Parathyroid adenoma (tissue), 2 donors: ENCODE data around the gene ANKRD18B.

Experiments
- H2AFZ ChIP-seq: fragments of 300-600 bp; sonication (generic); one replicate; pipeline ENCODE4 v1.7.0; 2017; ENCODE audit warnings: antibody characterized with exemption, mild to moderate bottlenecking
- H3K27ac ChIP-seq: fragments of 300-600 bp; sonication (generic); one replicate; pipeline ENCODE4 v1.7.0; 2017
- H3K27me3 ChIP-seq: fragments of 300-600 bp; sonication (generic); one replicate; pipeline ENCODE4 v1.7.0; 2017; ENCODE audit warnings: low read length; ENCODE audit not compliant: control insufficient read depth, insufficient read depth
- H3K36me3 ChIP-seq: fragments of 300-600 bp; sonication (generic); one replicate; pipeline ENCODE4 v1.7.0; 2017; ENCODE audit warnings: low read length; ENCODE audit not compliant: control insufficient read depth, insufficient read depth
- H3K4me1 ChIP-seq: fragments of 300-600 bp; sonication (generic); one replicate; pipeline ENCODE4 v1.7.0; 2017; ENCODE audit warnings: control low read depth
- H3K4me2 ChIP-seq: fragments of 300-600 bp; sonication (generic); one replicate; pipeline ENCODE4 v1.7.0; 2017; ENCODE audit warnings: low read length
- H3K4me3 ChIP-seq: fragments of 300-600 bp; sonication (generic); one replicate; pipeline ENCODE4 v1.7.0; 2017; ENCODE audit warnings: low read depth, low read length
- H3K79me2 ChIP-seq: fragments of 300-600 bp; sonication (generic); one replicate; pipeline ENCODE4 v1.7.0; 2017; ENCODE audit warnings: control low read depth
- H3K9ac ChIP-seq: fragments of 300-600 bp; sonication (generic); one replicate; pipeline ENCODE4 v1.7.0; 2017; ENCODE audit warnings: mild to moderate bottlenecking
- H3K9me3 ChIP-seq: fragments of 300-600 bp; sonication (generic); one replicate; pipeline ENCODE4 v1.7.0; 2017; ENCODE audit warnings: low read length; ENCODE audit not compliant: control insufficient read depth
- CTCF ChIP-seq: fragments of 300-600 bp; sonication (generic); IDR thresholded peaks from one replicate; pipeline ENCODE4 v1.7.0; 2017; ENCODE audit warnings: antibody characterized with exemption, mild to moderate bottlenecking
- donor health status: primary hyperparathyroidism.

Gene ANKRD18B

GRCh38 chr9:33620738-33621439 lies 96.8 kb downstream of the ANKRD18B start:
- Histone ChIP-seq H3K9ac (no peak overlapping the region), H3K4me3 (no peak overlapping the region), H3K4me1 (no peaks in the 10 kb centered on the region), H3K27me3 (no peaks in the 10 kb centered on the region), H3K27ac (no peak overlapping the region), H3K36me3 (no peaks in the 10 kb centered on the region), H3K9me3 (no peaks in the 10 kb centered on the region), H2AFZ (no peak overlapping the region), H3K79me2 (no peaks in the 10 kb centered on the region), H3K4me2 (no peak overlapping the region)
- no peak for TF ChIP-seq CTCF
